PC-9 (cell line): ENCODE results near the gene LRRC32. TPM values are rescaled to one million over a fixed set of nuclear protein-coding genes. Genes with fewer than 3 reads are reported as not detected.

Experiments
- BruUV-seq: library from RNA; stranded (reverse); fragments of 400-500 nt; replicated peaks from 2 replicates; lab custom pipeline; 2021; lab: Mats Ljungman, UMichigan
- CTCF ChIA-PET: fragments of 300-600 bp; sonication (Branson Sonifier 250); formaldehyde crosslinking; loops from one replicate; lab custom pipeline; 2022; ENCODE audit warnings: antibody characterized with exemption; lab: Charles Lee
- POLR2A ChIA-PET: fragments of 300-600 bp; sonication (Branson Sonifier 250); formaldehyde crosslinking; loops from one replicate; lab custom pipeline; 2022; ENCODE audit warnings: antibody characterized with exemption; ENCODE audit not compliant: unreplicated experiment; lab: Charles Lee
- DNase-seq, 2 experiments: peaks; one replicate each; pipeline versions ENCODE4 v3.0.0 to v3.0.0-alpha.2; 2015 to 2022; ENCODE audit warnings: mixed read lengths in 1 of 2
- H2AFZ ChIP-seq: fragments of 200-600 bp; sonication (generic); 2 replicates; pipeline ENCODE4 v1.8.1; 2017; ENCODE audit warnings: antibody characterized with exemption
- H3F3A ChIP-seq: fragments of 200-600 bp; sonication (generic); 2 replicates; pipeline ENCODE4 v1.8.1; 2017; ENCODE audit warnings: antibody characterized with exemption, mild to moderate bottlenecking, low read depth; ENCODE audit not compliant: insufficient read depth
- H3K27ac ChIP-seq: fragments of 200-600 bp; sonication (generic); 2 replicates; pipeline ENCODE4 v1.6.1; 2016; ENCODE audit warnings: mixed run types
- H3K27me3 ChIP-seq: fragments of 200-600 bp; sonication (generic); 2 replicates; pipeline ENCODE4 v1.6.1; 2016; ENCODE audit warnings: low read depth, mixed run types; ENCODE audit not compliant: insufficient read depth
- H3K36me3 ChIP-seq: fragments of 200-600 bp; sonication (generic); 2 replicates; pipeline ENCODE4 v1.6.1; 2016; ENCODE audit warnings: low read depth, mixed run types
- H3K4me1 ChIP-seq: fragments of 200-600 bp; sonication (generic); replicated peaks from 2 replicates; pipeline ENCODE4 v1.6.1; 2016; ENCODE audit warnings: mixed run types; ENCODE audit not compliant: insufficient read depth
- H3K4me2 ChIP-seq: fragments of 200-600 bp; sonication (generic); 2 replicates; pipeline ENCODE4 v1.6.1; 2017; ENCODE audit warnings: mixed run types
- H3K4me3 ChIP-seq: fragments of 200-600 bp; sonication (generic); 2 replicates; pipeline ENCODE4 v1.6.1; 2016; ENCODE audit warnings: mixed run types
- H3K79me2 ChIP-seq: fragments of 200-600 bp; sonication (generic); 2 replicates; pipeline ENCODE4 v1.6.1; 2017; ENCODE audit warnings: low read depth, mixed run types
- H3K9me2 ChIP-seq: fragments of 200-600 bp; sonication (generic); 2 replicates; pipeline ENCODE4 v1.8.1; 2017; ENCODE audit warnings: mild to moderate bottlenecking; ENCODE audit not compliant: insufficient read depth
- H3K9me3 ChIP-seq: fragments of 200-600 bp; sonication (generic); 2 replicates; pipeline ENCODE4 v1.8.1; 2016; ENCODE audit warnings: low read depth; ENCODE audit not compliant: insufficient read depth
- H4K20me1 ChIP-seq: fragments of 200-600 bp; sonication (generic); 2 replicates; pipeline ENCODE4 v1.8.1; 2017; ENCODE audit not compliant: insufficient read depth
- EZH2 ChIP-seq: fragments of 200-600 bp; sonication (generic); IDR thresholded peaks from 2 replicates; pipeline ENCODE4 v1.8.0; 2017; ENCODE audit warnings: antibody characterized with exemption, low read depth
- intact Hi-C: fragments of 100-400 bp; cut with micrococcal nuclease; formaldehyde crosslinking; loops from one replicate; pipeline ENCODE4 v1.10.0; 2022; ENCODE audit not compliant: unreplicated experiment
- total RNA-seq: library from RNA; stranded (reverse); gene quantifications from 2 replicates; pipeline ENCODE4 v1.2.3, GENCODE V29; 2021
- TF ChIP-seq, protein P1 (sequence below): fragments of 200-600 bp; sonication (generic); conservative IDR thresholded peaks from 2 replicates; pipeline ENCODE4 v1.6.1; 2017; ENCODE audit warnings: mixed run types, antibody characterized with exemption, mild to moderate bottlenecking, moderate library complexity

The LRRC32 gene
- total RNA-seq, 1 experiment from 2014 or later = not detected

DNA sequence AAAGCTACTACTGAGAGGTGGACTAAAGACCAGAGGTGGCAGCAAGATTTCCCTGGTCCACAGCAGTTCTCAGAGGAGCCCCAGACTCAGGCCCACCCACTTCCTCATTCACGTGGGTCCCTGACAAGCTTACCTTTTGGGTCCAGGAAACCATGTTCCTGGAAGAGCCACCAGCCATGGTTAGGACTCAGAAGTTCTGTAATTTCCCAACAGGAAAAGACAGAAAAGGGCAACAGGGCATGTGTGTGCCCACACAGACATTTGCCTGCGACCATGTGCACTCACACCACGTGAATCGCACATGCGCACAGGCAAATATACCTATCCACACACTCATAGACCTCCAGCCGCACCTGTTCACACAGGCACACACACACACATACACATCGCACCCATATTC is 42.9 kb downstream of the LRRC32 start:
- BruUV-seq = no TSS peak

DNA sequence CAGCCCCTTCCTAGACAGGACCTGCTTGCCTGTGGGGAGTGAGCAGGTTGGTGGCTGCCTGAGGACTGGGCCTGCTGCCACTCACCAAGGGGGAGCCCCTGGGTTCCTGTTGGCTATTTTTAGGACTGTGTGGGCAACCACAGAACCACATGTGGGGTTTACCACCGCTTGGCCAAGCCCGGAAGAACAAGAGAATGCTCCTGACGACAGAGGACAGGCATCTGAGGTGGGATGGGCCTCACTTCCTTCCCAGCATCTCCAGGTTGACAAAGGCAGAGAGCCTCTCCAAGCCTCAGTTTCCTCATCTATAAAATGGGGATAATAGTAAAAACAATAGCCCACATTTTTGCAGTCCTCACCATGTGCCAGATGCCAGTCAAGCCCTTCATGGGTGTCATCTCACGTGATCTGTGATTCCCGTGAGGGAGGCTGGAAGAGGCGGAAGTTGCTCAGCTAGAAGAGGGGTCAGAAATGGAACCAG is 43.6 kb downstream of the LRRC32 start:
- Histone ChIP-seq H3K4me1 (no peaks in the 10 kb centered on the region), H2AFZ (no peak overlapping the region), H3K79me2 (no peaks in the 10 kb centered on the region), H3K4me2 (no peak overlapping the region), H3K4me3 (no peak overlapping the region), H3K27me3 (no peaks in the 10 kb centered on the region), H3F3A (no peaks in the 10 kb centered on the region), H3K9me3 (no peaks in the 10 kb centered on the region), H4K20me1 (no peaks in the 10 kb centered on the region), H3K9me2 (no peaks in the 10 kb centered on the region), H3K36me3 (no peaks in the 10 kb centered on the region), H3K27ac (no peak overlapping the region)
- no peak for TF ChIP-seq EZH2
- TF ChIP-seq, protein P1, sequence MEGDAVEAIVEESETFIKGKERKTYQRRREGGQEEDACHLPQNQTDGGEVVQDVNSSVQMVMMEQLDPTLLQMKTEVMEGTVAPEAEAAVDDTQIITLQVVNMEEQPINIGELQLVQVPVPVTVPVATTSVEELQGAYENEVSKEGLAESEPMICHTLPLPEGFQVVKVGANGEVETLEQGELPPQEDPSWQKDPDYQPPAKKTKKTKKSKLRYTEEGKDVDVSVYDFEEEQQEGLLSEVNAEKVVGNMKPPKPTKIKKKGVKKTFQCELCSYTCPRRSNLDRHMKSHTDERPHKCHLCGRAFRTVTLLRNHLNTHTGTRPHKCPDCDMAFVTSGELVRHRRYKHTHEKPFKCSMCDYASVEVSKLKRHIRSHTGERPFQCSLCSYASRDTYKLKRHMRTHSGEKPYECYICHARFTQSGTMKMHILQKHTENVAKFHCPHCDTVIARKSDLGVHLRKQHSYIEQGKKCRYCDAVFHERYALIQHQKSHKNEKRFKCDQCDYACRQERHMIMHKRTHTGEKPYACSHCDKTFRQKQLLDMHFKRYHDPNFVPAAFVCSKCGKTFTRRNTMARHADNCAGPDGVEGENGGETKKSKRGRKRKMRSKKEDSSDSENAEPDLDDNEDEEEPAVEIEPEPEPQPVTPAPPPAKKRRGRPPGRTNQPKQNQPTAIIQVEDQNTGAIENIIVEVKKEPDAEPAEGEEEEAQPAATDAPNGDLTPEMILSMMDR = no peak
- BruUV-seq = no TSS peak
- ChIA-PET CTCF (no interaction called here), POLR2A (no interaction called here)
- DNase-seq = no peak
- intact Hi-C loops = no loop called here

More for the DNA sequence above, 42.9 kb downstream of the LRRC32 start:
- ChIA-PET POLR2A (no interaction called here), CTCF (no interaction called here)
- DNase-seq = no peak
- Histone ChIP-seq H3K36me3 (no peaks in the 10 kb centered on the region), H3K79me2 (no peaks in the 10 kb centered on the region), H4K20me1 (no peaks in the 10 kb centered on the region), H3K27ac (no peak overlapping the region), H2AFZ (no peak overlapping the region), H3K9me3 (no peaks in the 10 kb centered on the region), H3K27me3 (no peaks in the 10 kb centered on the region), H3K9me2 (no peaks in the 10 kb centered on the region), H3K4me2 (no peak overlapping the region), H3F3A (no peaks in the 10 kb centered on the region), H3K4me3 (no peak overlapping the region), H3K4me1 (no peaks in the 10 kb centered on the region)
- no peak for TF ChIP-seq EZH2
- TF ChIP-seq, protein P1 = no peak
- intact Hi-C loops = no loop called here

DNA sequence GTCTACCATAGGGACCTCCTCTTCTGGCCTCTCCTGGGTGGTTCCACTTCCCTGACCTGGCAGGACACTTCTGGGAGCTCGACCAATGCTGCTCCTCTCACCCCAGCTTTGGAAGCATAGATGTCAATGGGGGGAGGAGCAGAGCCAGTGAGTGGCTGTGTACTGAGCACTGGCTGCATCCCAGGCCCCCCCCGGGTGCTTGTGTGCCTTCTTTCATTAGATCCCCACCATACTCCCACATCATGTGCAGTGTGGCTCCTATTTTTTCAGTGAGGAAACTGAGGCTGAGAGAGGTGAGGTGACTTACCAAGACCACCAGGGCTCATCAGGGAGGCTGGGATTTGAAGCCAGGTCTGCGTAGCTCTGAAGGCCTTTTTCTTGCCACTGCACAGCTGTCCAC is 44.3 kb downstream of the LRRC32 start:
- H3K27ac ChIP-seq = no peak overlapping the region
- DNase-seq = no peak
- no peaks in the 10 kb centered on the region for H3K27me3 ChIP-seq
- CTCF ChIA-PET = no interaction called here
- H3K4me2 ChIP-seq = no peak overlapping the region
- no peak overlapping the region for H3K4me3 ChIP-seq
- no peaks in the 10 kb centered on the region for H3K4me1 ChIP-seq
- no peaks in the 10 kb centered on the region for H3K9me2 ChIP-seq
- no peaks in the 10 kb centered on the region for H3K36me3 ChIP-seq
- POLR2A ChIA-PET = no interaction called here
- H4K20me1 ChIP-seq = no peaks in the 10 kb centered on the region
- intact Hi-C loops = no loop called here
- H3K79me2 ChIP-seq = no peaks in the 10 kb centered on the region
- no peaks in the 10 kb centered on the region for H3K9me3 ChIP-seq
- BruUV-seq = no TSS peak
- H3F3A ChIP-seq = no peaks in the 10 kb centered on the region
- TF ChIP-seq, protein P1 = no peak
- no peak for TF ChIP-seq EZH2
- no peak overlapping the region for H2AFZ ChIP-seq
